Urinary bladder (tissue), 4 donors: ENCODE results near the gene AFAP1. TPM values are rescaled to one million over a fixed set of nuclear protein-coding genes. Genes with fewer than 3 reads are reported as not detected.

Source experiments
- DNase-seq: peaks from one replicate; pipeline ENCODE4 v3.0.0-alpha.2; 2015; ENCODE audit errors: extremely low spot score
- H3K27ac ChIP-seq: one replicate; pipeline ENCODE4 v1.5.1; 2013; ENCODE audit warnings: low read depth, mild to moderate bottlenecking, moderate library complexity
- H3K36me3 ChIP-seq: one replicate; pipeline ENCODE4 v1.6.1; 2013; ENCODE audit warnings: mild to moderate bottlenecking, moderate library complexity; ENCODE audit not compliant: insufficient read depth
- H3K4me1 ChIP-seq: one replicate; pipeline ENCODE4 v1.6.1; 2013; ENCODE audit warnings: mild to moderate bottlenecking, moderate library complexity; ENCODE audit not compliant: insufficient read depth
- H3K4me3 ChIP-seq: one replicate; pipeline ENCODE4 v1.5.1; 2013; ENCODE audit warnings: low read depth, low read length
- WGBS: extraction: QIAGEN DNeasy Blood & Tissue Kit; methylation state at CpG from one replicate; pipeline ENCODE4 v1.1.7; 2013; 5-methylcytosine and 5-hydroxymethylcytosine counted together
- polyA plus RNA-seq: library from polyadenylated mRNA; stranded (reverse); fragments of 200-250 nt; gene quantifications from one replicate; pipeline ENCODE4 v1.2.3, GENCODE V29; 2013
- total RNA-seq: library from RNA; depleted of rRNA; stranded (reverse); fragments of >200 nt; gene quantifications from one replicate; pipeline ENCODE4 v1.2.3, GENCODE V29; 2014
- donor health status: healthy with polysubstance abuse.
- donor health status: healthy.

Gene AFAP1
- total and polyA plus RNA-seq, 2 donors = 27.8 to 41.8 TPM

DNA sequence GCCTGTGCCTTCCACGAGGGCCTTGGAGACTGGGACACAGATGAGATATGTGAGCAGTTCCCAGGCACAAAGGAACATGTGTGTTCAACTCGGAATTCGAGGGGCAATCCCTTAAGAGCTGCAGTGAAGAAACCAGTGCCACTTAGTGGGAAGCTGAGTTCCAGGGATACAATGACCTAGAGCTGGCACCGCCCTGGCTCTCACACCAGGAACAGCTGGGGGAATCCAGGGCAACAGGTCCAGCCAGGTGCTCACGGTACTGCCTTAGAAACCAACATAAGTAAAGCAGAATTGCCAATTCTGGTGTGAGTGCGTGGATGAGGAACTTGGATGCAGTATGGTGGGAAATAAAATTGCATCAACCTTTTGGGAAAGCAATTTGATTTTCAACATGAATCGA is 122.9 kb downstream of the AFAP1 start:
- 87% methylated on average over 7 of the region's 7 CpGs for WGBS
- peaks cover 2% of the 10 kb centered on the region for H3K36me3 ChIP-seq
- no peak for DNase-seq
- no peaks in the 10 kb centered on the region for H3K4me1 ChIP-seq
- no peak overlapping the region for H3K27ac ChIP-seq
- H3K4me3 ChIP-seq = no peak overlapping the region

DNA sequence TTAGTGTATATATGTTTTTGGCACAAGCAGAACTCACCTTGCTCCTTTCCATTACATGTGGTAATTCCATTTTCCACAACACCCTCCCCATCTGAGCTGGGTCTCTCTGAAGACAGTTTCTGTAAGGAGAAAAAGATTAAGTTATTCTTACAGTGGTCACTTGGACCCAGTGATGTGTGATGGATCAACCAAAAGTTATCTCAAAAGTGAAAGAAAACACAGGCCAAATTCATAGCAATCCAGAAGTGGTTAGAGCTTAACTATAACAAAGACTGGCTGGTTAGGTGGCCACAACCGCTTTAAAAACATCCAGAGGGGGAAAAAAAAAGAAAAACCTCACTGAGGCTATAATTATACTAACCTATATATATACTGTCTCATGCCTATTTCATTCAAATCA is 123.7 kb downstream of the AFAP1 start:
- Histone ChIP-seq H3K4me1 (no peaks in the 10 kb centered on the region), H3K27ac (no peak overlapping the region), H3K36me3 (peaks cover 2% of the 10 kb centered on the region), H3K4me3 (no peak overlapping the region)
- DNase-seq = no peak
- 87% methylated on average over 1 of the region's 1 CpG for whole genome bisulfite sequencing

GRCh38 chr4:7815562-7815961 is 124.1 kb downstream of the AFAP1 start:
- 94% methylated on average over 6 of the region's 6 CpGs for WGBS
- Histone ChIP-seq H3K36me3 (peaks cover 2% of the 10 kb centered on the region), H3K4me3 (no peak overlapping the region), H3K4me1 (no peaks in the 10 kb centered on the region), H3K27ac (no peak overlapping the region)
- no peak for DNase-seq

DNA sequence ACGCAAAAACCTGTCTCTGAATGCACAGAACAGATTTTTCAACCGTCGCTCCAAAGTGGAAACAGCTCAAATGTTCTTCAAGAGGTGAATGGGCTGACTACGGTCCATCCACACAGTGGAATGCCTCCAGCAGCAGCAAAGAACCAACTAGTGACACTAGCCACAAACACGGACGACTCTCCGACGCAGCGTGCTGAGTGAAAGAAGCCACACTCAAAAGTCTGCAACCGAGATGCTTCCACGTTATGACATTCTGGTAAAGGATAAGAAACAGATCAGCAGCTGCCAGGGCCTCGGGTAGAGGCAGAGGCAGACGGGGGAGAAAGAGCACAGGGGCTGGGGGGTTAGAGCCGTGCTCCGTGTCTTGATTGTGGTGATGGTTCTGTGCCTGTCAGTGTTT is 125.2 kb downstream of the AFAP1 start:
- Histone ChIP-seq H3K36me3 (peaks cover 2% of the 10 kb centered on the region), H3K27ac (no peak overlapping the region), H3K4me1 (no peaks in the 10 kb centered on the region), H3K4me3 (no peak overlapping the region)
- 82% methylated on average over 15 of the region's 15 CpGs for WGBS
- no peak for DNase-seq

GRCh38 chr4:7813674-7814073 is 126.0 kb downstream of the AFAP1 start:
- Histone ChIP-seq H3K4me1 (no peaks in the 10 kb centered on the region), H3K36me3 (peaks cover 2% of the 10 kb centered on the region), H3K27ac (no peak overlapping the region), H3K4me3 (no peak overlapping the region)
- WGBS = 81% methylated on average over 3 of the region's 3 CpGs
- no peak for DNase-seq

- no peak overlapping the region for H3K4me3 ChIP-seq
- no peak for DNase-seq
- H3K27ac ChIP-seq = no peak overlapping the region
- 57% methylated on average over 5 of the region's 5 CpGs for WGBS
- peaks cover 2% of the 10 kb centered on the region for H3K36me3 ChIP-seq
- no peaks in the 10 kb centered on the region for H3K4me1 ChIP-seq
Observed at GRCh38 chr4:7812921-7813320, 126.7 kb downstream of the AFAP1 start.

DNA sequence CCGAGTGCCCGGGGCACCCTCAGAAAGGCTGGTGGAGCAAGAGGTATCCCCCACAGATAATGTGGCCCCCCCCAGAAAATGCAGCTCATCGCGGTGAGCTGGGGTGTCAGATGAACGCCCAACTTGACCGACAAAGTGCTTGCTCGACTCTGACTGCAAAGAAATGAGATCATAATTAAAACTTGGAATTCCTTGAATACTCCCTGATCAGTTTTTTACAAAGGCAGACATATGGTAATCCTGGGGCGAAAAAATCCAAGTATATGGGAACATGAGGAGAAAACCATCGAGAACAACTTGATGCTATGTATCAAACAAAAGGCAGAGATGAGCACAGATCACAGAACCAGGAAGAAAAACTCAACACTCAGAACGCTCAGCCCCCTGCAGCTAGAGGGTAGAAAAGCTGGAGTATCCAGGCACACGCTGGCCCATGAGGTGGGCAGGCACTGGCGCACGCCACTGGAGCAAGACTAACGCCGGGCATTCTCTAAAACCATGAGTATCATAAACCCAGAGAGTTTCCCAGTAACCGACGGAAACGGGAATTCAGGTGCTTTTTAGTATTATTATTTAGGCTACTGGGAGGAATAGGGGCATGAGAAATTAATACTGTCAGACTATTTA is 127.3 kb downstream of the AFAP1 start:
- Histone ChIP-seq H3K27ac (no peak overlapping the region), H3K4me3 (no peak overlapping the region), H3K36me3 (peaks cover 2% of the 10 kb centered on the region), H3K4me1 (no peaks in the 10 kb centered on the region)
- WGBS = 51% methylated on average over 18 of the region's 18 CpGs
- DNase-seq = no peak

GRCh38 chr4:7811536-7812191 is 128.0 kb downstream of the AFAP1 start:
- Histone ChIP-seq H3K4me1 (no peaks in the 10 kb centered on the region), H3K36me3 (peaks cover 2% of the 10 kb centered on the region), H3K4me3 (no peak overlapping the region), H3K27ac (no peak overlapping the region)
- no peak for DNase-seq
- 36% methylated on average over 25 of the region's 25 CpGs for WGBS

DNA sequence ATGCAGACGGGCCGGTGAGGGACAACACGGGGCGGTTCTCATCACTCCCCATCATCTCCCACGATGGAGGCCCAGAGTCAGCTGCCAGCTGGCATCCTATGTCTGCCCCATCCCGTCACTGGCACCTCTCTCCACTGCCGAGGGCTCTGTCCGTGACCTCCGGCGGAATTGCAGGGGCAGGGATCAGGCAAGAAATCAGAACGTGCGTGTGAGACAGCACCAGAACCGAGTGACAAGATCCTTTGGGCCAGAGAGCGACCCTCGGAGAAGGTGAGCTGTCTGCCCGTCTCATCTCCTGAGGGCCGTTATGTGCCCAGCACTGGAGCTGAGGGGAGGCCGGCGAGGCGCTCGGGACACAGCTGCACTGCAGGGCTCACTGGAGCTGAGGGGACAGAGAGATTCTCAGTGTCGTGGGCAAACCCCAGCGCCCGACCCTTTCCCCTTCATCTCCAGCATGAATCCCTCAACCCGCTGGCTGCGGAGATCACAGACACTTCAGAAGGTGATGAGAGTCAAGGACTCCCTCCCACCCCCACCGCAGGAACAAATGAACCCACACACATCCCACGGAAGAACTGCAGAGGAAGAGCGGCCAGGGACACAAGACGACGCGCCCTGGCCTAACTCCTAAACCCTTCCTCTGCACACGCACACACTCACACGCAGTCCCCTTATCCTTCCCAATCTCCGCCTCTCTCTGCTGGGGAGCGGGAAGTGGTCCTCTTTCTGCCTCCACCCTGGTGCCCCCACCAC is 128.7 kb downstream of the AFAP1 start:
- Histone ChIP-seq H3K27ac (no peak overlapping the region), H3K36me3 (peaks cover 2% of the 10 kb centered on the region), H3K4me3 (no peak overlapping the region), H3K4me1 (no peaks in the 10 kb centered on the region)
- DNase-seq = no peak
- 76% methylated on average over 36 of the region's 36 CpGs for WGBS

- no peak for DNase-seq
- Histone ChIP-seq H3K36me3 (no peaks in the 10 kb centered on the region), H3K4me1 (no peaks in the 10 kb centered on the region), H3K27ac (no peak overlapping the region), H3K4me3 (no peak overlapping the region)
- 76% methylated on average over 6 of the region's 6 CpGs for WGBS
Observed at GRCh38 chr4:7808752-7809151, 130.9 kb downstream of the AFAP1 start.

DNA sequence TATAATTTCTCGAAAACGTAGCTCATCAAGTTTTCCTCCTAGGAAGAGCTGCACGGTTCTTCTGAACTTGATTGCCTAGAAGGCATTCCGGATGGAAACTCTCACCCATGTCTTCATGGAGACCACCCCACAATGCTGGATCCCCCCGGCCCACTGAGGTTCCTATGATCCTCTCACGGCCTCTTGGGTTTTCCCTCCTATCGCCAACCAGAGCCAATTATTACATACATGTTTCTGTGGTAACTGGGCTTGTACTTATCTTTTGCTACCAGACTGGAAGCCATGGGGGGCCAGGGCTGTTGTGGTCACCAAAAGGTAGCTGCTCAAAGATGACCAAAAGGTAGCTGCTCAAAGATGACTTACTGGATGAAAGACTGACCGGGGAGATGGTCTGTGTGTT is 131.5 kb downstream of the AFAP1 start:
- Histone ChIP-seq H3K27ac (no peak overlapping the region), H3K36me3 (no peaks in the 10 kb centered on the region), H3K4me1 (no peaks in the 10 kb centered on the region), H3K4me3 (no peak overlapping the region)
- 96% methylated on average over 8 of the region's 8 CpGs for WGBS
- no peak for DNase-seq

- Histone ChIP-seq H3K4me1 (no peaks in the 10 kb centered on the region), H3K36me3 (no peaks in the 10 kb centered on the region), H3K4me3 (no peak overlapping the region), H3K27ac (no peak overlapping the region)
- WGBS = 71% methylated on average over 12 of the region's 12 CpGs
- DNase-seq = no peak
Observed at GRCh38 chr4:7807351-7807921, 132.2 kb downstream of the AFAP1 start.

- Histone ChIP-seq H3K27ac (peak overlapping the region; percentile 30), H3K36me3 (no peaks in the 10 kb centered on the region), H3K4me3 (no peak overlapping the region), H3K4me1 (no peaks in the 10 kb centered on the region)
- DNase-seq = peak; percentile 77
- WGBS = 39% methylated on average over 11 of the region's 11 CpGs
Observed at GRCh38 chr4:7806338-7807090, 133.1 kb downstream of the AFAP1 start.
